Epithelial cell of prostate (primary cell): ENCODE measurements around the gene LRBA.

Experiments used
- DNase-seq: peaks from one replicate; pipeline ENCODE4 v3.0.0-alpha.2; 2011; ENCODE audit warnings: low read depth, low spot score
- H3K27ac ChIP-seq: fragments of 450-650 bp; 2 replicates; pipeline ENCODE4 v1.5.1; 2017; ENCODE audit warnings: mild to moderate bottlenecking

The LRBA gene

DNA sequence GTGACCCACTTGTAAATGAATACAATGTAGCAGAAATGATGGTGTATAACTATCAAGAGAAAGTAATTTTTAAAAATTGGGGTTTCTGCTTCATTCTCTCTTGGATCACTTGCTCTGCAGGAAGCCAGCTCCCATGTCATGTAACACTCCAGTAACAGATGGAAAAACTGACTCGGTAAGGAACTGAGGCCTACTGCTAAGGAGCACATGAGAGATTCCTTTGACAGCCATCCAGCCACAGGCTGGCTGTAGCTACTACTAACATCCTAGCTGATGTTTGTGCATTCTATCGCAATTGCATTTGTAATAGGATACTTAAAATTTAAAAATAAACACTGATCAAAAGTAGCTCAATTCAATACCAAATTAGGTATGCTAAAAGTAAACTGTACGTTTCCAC is 535.4 kb downstream of the LRBA start:
- H3K27ac ChIP-seq: no peak overlapping the region
- DNase-seq: no peak

DNA sequence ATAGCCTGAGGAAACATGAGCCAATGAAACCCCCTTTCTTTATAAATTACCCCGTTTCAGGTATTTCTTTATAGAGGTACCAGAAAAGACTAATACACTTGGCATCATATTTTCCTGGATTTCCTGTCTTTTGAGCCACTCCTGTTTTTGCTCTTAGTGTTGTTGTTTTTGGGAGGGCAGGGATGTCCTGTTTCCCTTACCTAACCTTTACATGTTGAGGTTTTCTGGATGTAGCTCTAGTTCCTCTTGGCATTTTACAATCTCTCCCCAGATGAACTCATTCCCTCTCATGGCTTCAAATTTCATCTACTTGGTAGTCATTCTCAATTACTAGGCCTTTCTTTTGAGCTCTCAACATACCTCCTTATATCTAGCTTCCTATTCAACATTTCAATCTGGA is 537.2 kb downstream of the LRBA start:
- DNase-seq: no peak

DNA sequence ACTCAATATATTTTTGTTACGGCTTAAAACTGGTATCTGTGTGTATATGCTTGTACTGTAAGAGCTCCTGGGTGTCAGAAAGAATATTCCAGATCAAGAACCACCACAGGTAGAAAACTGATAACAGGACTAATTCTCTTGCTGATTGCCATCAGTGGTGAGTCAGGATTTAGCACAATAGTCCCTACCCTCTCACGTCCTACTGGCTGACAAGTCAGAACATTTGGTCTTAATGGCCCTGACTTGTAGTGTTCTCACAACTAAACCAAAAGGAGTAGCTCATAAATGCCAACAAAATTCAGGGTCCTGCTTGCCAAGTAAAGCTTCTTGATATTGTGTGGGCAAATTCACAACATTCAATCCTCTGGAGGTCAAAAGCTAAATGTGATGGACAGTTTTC is 538.3 kb downstream of the LRBA start:
- H3K27ac ChIP-seq: no peak overlapping the region
- peak; percentile 6 for DNase-seq

More for the DNA sequence above, 537.2 kb downstream of the LRBA start:
- no peak overlapping the region for H3K27ac ChIP-seq

DNA sequence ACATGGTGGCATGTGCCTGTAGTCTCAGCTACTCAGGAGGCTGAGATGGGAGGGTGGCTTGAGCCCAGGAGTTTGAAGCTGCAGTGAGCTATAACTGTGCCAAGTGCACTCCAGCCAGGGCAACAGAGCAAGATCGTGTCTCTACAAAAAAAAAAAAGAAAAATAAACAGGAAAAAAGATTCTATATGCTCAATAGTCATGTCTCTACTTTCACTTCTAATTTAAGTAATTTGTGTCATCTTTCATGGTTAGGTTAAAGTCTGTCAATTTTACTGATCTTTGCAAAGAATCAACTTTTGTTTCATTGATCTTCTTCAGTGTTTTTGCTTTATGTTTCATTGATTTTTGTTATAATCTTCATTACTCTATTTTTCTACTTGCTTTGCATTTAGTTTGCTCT is 539.3 kb downstream of the LRBA start:
- no peak overlapping the region for H3K27ac ChIP-seq
- no peak for DNase-seq

DNA sequence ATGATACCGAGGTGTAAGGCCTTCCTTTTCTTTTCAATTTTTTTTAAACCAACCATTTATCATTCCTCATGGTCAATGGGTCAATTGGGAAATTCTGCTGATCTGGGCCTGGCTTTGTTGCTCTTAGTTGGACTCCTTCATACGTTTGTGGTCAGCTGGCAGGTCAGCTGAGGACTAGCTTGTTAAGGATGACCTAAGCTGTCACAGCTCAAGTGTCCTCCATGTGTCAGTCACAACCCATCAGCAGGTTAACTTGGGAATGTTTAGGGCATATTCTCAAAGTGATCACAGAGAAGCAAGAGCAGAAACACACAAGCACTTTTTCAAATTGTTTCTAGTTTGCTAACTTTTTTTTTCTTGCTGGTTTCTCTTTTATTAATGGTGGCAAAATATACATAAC is 550.6 kb downstream of the LRBA start:
- H3K27ac ChIP-seq: no peak overlapping the region
- DNase-seq: no peak

DNA sequence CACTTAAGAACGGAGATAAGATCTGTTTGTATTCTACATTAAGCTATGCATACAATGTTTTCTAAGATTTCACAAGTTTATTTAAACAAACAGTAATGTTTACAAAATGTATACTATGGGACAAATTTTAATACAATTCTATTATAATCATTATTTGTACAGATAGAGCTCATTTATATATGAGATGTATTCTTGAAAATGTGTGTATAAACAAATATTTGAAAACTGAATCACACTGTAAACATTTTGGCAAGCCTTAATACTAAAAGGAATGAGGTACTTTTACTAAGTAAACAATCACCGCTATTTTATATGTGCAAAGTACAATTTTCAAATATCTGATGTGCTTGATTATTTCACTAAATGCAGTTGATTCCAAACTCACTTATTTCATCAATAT is 552.3 kb downstream of the LRBA start:
- no peak overlapping the region for H3K27ac ChIP-seq
- no peak for DNase-seq

DNA sequence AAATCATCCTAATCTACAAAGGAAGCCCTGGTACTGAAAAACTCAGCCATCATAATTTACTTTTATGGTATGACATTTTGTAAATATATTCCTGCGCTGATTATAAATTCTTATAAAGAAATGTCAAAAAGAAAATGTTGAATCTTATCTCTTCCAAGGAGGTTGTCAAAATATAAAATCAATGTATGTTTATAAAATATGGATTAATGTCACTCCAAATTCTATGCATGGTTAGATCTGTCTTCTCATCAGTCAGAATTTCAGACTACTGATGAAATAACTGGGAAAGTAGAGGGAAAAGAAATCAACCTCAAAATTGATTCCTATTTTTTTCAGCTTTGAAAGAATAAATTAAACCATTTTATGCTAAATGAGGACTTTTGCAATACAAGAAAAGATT is 553.1 kb downstream of the LRBA start:
- DNase-seq: no peak

DNA sequence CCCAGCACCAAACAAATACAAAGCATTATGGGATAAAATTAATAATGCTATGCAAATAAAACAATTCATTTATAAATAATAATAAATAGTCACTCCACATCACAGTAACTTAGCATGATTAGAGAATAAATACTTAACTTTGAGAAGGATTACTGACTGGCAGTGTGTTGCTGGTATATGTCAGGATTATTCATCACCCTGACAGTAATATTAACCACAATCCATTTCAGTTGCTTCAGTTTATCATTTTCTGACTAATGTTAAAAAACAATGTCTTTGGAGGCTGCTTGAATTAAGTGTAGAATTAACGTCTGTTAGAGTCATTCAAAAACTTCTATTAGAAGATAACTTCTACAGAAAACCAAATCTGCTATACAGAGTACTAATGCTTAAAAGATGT is 557.3 kb downstream of the LRBA start:
- DNase-seq: no peak

More for the DNA sequence above, 553.1 kb downstream of the LRBA start:
- H3K27ac ChIP-seq: no peak overlapping the region

DNA sequence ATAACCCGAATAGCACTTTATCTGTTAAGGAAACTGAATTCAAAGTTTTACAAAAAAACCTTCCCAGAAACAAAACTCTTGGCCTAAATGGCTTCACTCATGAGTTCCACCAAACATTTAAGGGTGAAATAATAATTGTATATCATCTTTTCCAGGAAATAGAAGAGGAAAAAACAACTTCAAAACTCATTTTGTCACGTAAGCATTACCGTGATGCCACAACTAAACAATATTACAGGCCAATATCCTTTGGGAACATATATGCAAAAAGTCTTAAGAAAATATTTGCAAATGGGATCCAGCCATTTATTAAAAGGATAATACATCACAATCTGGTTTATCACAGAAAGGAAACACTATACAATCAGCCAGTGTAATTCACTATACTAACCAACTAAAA is 563.2 kb downstream of the LRBA start:
- no peak overlapping the region for H3K27ac ChIP-seq
- no peak for DNase-seq

More for the DNA sequence above, 557.3 kb downstream of the LRBA start:
- no peak overlapping the region for H3K27ac ChIP-seq

DNA sequence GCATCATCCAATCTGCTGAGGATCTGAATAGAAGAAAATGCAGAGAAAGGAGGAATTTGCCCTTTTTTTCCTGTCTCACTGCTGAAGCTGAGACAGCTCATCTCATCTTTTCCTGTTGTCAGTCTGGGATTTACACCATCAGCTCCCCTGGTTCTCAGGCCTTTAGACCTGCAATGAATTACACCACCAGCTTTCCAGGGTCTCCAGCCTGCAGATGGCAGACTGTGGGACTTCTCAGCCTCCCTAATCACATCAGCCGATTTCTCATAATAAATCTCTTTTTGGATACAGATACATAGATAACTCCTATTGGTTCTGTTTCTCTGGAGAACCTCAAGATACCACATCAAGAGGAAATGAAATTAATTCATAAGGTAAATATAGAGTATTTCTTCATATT is 567.7 kb downstream of the LRBA start:
- DNase-seq: no peak
- no peak overlapping the region for H3K27ac ChIP-seq

DNA sequence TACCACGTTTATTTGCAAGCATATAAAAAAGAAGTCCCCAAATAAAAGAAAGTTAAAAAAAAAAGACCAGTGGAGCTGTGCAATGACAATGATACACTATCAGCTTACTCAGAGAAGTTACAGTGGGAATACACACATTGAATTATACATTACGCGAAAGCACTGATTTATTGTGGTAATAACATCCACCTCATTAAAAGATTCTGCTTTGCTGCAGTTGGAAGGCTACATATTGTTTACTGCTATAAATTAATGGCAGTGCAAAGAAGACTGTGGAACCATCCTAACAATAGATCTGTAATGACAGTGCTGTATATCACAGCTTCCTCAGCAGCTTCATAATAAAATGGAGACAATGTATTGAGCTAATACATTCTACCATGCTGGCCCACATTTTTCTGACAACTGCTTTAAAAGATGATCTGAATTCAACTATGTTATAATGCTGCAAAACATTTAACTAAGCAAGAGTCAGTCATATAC is 575.6 kb downstream of the LRBA start:
- H3K27ac ChIP-seq: no peak overlapping the region
- no peak for DNase-seq

DNA sequence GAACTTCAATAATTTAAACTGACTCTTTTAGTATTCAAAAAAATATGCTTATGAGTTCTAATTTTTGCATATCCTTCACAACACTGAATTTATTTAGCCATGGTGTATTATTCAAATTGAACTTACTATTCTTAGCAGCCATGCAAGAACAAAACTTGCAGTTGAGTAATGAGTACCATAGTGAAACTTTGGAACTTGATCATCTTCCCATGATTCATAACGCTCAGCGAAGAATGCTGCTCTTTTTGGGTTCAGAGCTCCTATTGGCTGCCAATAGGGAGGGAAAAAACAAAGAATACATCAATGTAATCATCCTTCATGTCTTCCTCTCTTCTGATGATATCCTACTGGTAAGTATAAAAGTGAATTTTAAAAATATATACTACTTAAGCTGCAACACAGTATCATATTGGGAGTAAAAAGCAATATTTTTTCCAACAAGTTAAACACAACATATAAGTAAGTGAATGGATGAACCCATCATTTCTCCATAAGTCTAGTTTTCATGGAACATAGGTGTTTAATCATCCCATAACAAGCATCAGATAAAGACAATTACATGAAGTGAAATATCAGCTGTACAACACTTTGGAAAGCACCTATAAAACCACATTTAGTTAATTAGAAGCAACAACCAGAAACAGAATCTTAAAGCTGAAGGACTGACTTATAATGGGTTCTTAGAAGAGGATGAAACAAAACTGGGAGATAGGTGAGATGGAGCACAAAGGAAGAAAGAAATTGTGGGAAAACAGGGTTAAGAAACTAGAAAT is 578.3 kb downstream of the LRBA start:
- H3K27ac ChIP-seq: no peak overlapping the region
- no peak for DNase-seq

DNA sequence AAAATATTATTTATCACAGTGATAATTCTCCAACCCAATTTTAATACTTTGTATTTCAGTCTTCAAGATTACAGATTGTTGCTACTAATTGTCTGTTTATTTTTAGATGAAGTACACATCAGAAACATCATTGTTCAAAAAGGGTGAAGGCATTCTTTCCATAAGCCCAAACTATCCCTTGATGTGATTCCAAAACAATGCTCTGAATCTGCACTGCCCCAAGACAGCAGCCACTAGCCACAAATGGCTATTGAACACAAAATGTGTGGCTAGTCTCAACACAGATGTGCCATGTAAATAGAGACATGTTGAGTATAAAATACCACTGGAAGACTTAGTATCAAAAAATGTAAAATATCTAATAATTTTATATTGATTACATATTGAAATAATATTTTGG is 583.9 kb downstream of the LRBA start:
- no peak for DNase-seq
- no peak overlapping the region for H3K27ac ChIP-seq

DNA sequence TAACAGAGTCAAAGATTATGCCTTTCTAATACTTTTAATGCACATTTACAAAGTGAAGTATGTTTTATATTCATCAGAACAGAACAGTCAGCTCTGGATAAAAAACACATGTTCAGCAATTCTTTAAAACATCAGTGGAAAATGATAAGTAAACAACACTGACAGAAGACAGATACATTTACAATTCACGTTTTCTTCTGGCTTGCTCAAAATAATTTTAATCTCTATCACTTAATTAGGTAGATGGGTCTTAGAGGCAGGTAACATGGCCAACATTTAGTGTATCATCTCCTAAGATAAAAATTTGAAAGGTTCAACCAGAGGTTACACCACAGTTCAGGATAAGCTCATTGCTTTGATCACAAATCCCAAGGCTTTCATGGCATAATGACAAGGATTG is 589.9 kb downstream of the LRBA start:
- no peak overlapping the region for H3K27ac ChIP-seq
- DNase-seq: no peak

DNA sequence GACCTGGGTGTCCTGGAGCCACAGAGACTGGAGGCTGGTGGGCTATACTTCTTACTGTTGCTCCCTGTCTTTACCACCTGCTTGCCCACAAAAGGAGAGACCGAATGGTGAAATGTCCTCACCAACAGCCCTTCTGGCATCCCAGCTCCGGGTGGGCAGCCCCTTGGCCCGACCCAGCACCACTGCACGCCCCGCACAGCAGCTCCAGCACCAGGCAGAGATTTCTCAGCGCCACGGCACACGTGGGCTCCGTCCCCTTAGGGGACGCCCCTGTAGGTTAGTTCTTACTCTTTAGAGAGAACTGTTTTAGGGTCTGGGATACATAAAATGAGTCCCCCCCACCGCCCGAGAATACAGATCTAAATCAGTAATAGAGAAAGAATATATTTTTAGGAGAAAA is 591.6 kb downstream of the LRBA start:
- no peak for DNase-seq
- H3K27ac ChIP-seq: no peak overlapping the region

DNA sequence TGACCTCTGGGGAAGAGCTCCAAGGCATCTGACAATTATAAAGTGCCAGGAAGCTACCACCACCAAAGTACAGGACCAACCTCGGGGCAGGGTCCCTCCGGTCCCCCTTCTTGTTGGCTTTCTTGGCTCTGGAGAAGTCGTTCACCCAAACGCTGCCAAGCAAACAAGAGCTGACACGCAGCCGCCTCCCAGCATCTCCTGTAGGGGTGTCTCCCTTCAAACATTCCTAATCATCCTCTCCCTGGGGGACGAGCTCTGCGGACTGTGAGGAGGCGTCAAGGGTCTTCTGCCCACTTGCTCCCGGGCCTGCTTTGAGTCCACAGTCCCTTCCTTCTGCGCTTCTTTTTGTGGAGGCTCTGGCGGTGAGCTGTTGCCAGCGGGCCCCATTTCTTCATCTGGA is 592.0 kb downstream of the LRBA start:
- no peak overlapping the region for H3K27ac ChIP-seq
- DNase-seq: no peak

DNA sequence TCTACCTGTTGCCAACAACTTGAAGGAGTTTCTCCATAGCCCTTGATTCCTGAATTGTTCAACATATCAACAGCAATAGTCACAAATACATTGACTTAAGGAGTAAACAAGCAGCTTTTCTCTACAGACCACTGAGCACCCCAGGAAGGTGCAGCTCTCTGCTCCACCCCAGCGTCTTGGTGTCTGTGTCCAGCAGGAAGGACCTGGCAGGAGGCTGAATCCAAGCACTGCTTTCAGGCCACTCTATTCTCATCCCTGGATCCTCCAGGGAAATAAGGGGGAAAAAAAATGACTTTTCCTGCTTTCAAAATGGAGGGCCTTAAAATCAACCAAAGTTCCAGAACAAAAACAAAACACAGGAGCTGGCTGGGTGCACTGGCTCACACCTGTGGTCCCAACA is 593.5 kb downstream of the LRBA start:
- DNase-seq: no peak
- no peak overlapping the region for H3K27ac ChIP-seq

DNA sequence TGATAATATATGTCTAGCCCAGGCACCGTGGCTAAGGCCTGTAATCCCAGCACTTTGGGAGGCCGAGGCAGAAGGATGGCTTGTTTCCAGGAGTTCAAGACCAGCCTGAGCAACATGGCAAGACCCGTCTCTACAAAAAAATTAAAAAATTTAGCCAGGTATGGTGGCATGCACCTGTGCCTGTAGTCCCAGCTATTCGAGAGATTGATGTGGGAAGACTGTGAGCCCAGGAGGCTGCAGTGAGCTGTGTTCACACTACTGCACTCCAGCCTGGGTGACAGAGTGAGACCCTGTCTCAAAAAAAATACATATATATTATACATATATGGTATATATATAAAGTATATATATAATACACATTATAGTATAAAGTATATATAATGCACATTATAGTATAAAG is 595.1 kb downstream of the LRBA start:
- H3K27ac ChIP-seq: no peak overlapping the region
- no peak for DNase-seq

DNA sequence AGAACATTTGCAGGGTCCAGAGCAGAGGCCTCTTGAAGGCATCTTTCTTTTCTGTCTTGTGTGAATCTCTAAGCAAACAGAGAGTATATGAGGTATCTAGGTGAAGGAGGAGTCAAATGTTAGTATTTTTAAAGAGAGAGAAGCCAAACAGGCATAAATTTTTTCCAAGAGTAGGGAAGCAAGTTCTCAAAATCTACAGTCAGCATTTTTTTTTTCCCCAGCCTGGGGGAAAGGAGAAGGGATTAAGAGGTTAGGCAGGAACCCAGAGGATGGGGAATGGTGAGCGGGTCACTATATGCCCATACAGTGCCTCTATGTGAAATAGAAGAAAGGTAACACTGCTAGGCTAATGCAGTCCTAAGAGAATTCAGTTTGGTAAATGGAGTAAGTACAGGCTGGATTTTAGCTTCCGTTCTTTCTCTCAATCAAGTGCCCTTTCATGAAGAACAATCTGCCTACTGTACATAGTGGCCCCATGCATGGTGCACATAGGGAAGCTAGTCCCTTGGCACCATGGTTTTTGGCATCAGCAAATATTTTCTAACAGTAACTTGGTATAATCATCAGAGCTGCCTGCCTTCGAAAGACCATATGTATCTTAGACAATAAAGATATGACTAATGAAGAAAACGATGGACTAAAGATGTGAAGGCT is 596.2 kb downstream of the LRBA start:
- no peak for DNase-seq
- no peak overlapping the region for H3K27ac ChIP-seq

DNA sequence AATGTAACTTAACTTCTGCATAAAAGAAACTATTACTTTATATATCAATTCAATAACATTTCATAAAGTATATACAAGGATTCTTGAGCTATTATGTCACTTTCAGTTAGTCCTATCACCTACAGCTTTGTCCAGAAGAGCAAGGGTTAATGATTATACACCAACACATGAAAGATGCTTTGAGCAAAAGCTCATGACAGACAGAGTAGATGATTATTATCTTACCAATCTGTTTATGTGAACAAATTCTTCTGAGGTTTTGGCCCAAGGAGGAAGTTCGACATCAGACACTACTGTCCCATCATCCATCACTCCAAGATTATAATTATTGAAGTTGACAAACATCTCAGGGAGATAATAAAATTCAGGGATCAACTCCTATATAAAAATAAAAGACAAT is 599.9 kb downstream of the LRBA start:
- no peak for DNase-seq
- H3K27ac ChIP-seq: no peak overlapping the region

DNA sequence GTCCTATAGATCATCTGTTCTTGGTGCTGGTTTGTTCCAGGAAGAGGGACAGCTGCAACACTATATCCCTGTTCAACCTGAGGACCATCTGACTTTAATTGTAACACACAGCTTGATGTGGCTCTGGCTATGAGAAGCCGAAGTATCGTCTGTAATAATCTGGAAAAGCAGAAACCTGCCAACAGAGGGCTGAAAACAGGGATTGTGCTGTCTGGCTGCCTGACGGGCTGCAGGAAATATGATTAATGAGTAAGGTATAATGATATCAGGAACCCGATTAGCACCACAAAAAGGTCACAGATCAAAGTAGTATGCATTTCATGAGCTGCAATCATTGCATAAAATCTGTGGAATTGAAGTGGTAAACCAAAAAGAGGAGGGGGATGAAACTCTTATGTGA is 603.6 kb downstream of the LRBA start:
- H3K27ac ChIP-seq: no peak overlapping the region
- no peak for DNase-seq

DNA sequence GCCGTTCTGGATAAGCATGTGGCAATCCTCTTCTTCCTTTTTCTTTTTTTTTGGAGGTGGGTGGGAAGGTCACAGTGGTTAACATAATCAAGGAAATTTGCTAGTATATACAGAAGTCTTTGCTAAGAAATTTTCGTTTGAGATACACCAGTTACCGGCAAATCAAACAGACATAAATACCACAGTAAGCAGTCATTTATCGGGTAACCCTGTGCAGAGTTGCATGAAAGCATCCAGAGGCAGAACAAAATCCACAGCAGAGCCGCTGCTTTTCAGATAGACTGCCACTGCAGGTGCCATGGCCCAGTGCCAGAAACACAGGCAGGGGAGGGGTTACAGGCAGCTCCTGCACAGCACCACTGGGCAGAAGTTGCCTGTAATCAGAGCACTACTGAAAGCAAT is 612.2 kb downstream of the LRBA start:
- no peak for DNase-seq
- no peak overlapping the region for H3K27ac ChIP-seq
